Stomach (tissue), 9 donors: ENCODE data around the gene LRRC4C. TPM values are rescaled to one million over a fixed set of nuclear protein-coding genes. Genes with fewer than 3 reads are reported as not detected.

Experiments used
- DNase-seq, 2 donors: peaks; one replicate each; pipeline versions ENCODE4 v3.0.0 to v3.0.0-alpha.2; 2013 to 2019
- H3K27ac ChIP-seq, 5 donors: fragments of 200-600 bp in 4 of 5; sonication (generic) in 4 of 5; one replicate each; pipeline ENCODE4 v1.5.1; 2013 to 2019; ENCODE audit warnings: mild to moderate bottlenecking in 1 of 5, moderate library complexity in 1 of 5
- H3K27me3 ChIP-seq, 3 donors: fragments of 200-600 bp; sonication (generic); one replicate each; pipeline ENCODE4 v1.5.1; 2017 to 2019; ENCODE audit warnings: mixed run types in 1 of 3
- H3K36me3 ChIP-seq, 4 donors: fragments of 200-600 bp; sonication (generic); 1 replicate in 3 of 4; 2 replicates in 1 of 4; pipeline ENCODE4 v1.5.1; 2016 to 2019
- H3K4me1 ChIP-seq, 4 donors: fragments of 200-600 bp; sonication (generic); one replicate each; pipeline ENCODE4 v1.5.1; 2016 to 2019
- H3K4me3 ChIP-seq, 4 donors: fragments of 200-600 bp; sonication (generic) in 3 of 4; one replicate each; pipeline ENCODE4 v1.5.1; 2016 to 2019; ENCODE audit warnings: mild to moderate bottlenecking in 1 of 4
- H3K9me3 ChIP-seq, 4 donors: fragments of 200-600 bp; sonication (generic); one replicate each; pipeline ENCODE4 v1.5.1; 2016 to 2019
- CTCF ChIP-seq, 7 experiments: fragments of 450-650 bp in 4 of 7; fragments of 200-600 bp in 3 of 7; sonication (generic) in 3 of 7; IDR thresholded peaks; one replicate each; pipeline ENCODE4 v1.5.1; 2016 to 2019; ENCODE audit warnings: antibody characterized with exemption in 7 of 7, control low read depth in 2 of 7, mild to moderate bottlenecking in 1 of 7
- EP300 ChIP-seq: sonication (generic); formaldehyde crosslinking; IDR thresholded peaks from one replicate; pipeline ENCODE4 v1.6.1; 2017; ENCODE audit warnings: antibody characterized with exemption
- POLR2A ChIP-seq, 4 donors: fragments of 450-650 bp; IDR thresholded peaks; one replicate each; pipeline ENCODE4 v1.6.1; 2016; ENCODE audit warnings: antibody characterized with exemption in 4 of 4, control low read depth in 2 of 4, mild to moderate bottlenecking in 1 of 4, moderate library complexity in 1 of 4
- POLR2AphosphoS5 ChIP-seq, 3 donors: sonication (generic); formaldehyde crosslinking; IDR thresholded peaks; one replicate each; pipeline ENCODE4 v1.6.1; 2016; ENCODE audit warnings: antibody characterized with exemption in 3 of 3
- WGBS, 5 donors: extraction: QIAGEN DNeasy Blood & Tissue Kit in 3 of 5; methylation state at CpG; one replicate each; pipeline versions ENCODE4 v1.1.5 to v1.1.7; 2013 to 2018; 5-methylcytosine and 5-hydroxymethylcytosine counted together
- intact Hi-C: fragments of 100-400 bp; cut with DNase I; formaldehyde crosslinking; loops from one replicate; pipeline ENCODE4 v1.15.1; 2023; ENCODE audit warnings: low total_unique reads
- polyA plus RNA-seq, 3 donors: library from polyadenylated mRNA; stranded (reverse); fragments of 200-250 nt; gene quantifications; one replicate each; pipeline ENCODE4 v1.2.3, GENCODE V29; 2013
- total RNA-seq, 5 donors: library from RNA; depleted of rRNA; stranded (reverse); fragments of >200 nt; gene quantifications; one replicate each; pipeline versions ENCODE4 v1.1.0 to v1.2.3, GENCODE V29; 2014 to 2016
- donor health status: healthy with polysubstance abuse.
- donor health status: Bipolar disorder and iron deficiency.
- donor health status: healthy.

LRRC4C gene
- total and polyA plus RNA-seq, 8 donors: 0.31 to 3.3 (median 0.45) TPM; not detected in 4

GRCh38 chr11:41283191-41283930 lies 176.1 kb downstream of the LRRC4C start:
- Histone ChIP-seq H3K36me3 (no peaks in the 10 kb centered on the region), H3K27ac (no peak overlapping the region), H3K9me3 (no peaks in the 10 kb centered on the region), H3K4me1 (no peaks in the 10 kb centered on the region), H3K4me3 (no peak overlapping the region), H3K27me3 (no peaks in the 10 kb centered on the region)
- 58 to 72% (median 63%) methylated on average over 6 of the region's 6 CpGs for WGBS, 5 donors
- TF ChIP-seq POLR2AphosphoS5 (IDR thresholded peaks at IDR 0.05) (no peak), POLR2A (IDR thresholded peaks at IDR 0.05) (no peak), CTCF (IDR thresholded peaks at IDR 0.05) (no peak), EP300 (no peak)
- DNase-seq: no peak
- intact Hi-C loops: no loop called here

- H3K27me3 ChIP-seq: no peaks in the 10 kb centered on the region
- WGBS, 5 donors: 82 to 89% (median 87%) methylated on average over 5 of the region's 5 CpGs
- H3K27ac ChIP-seq: no peak overlapping the region
- H3K9me3 ChIP-seq: no peaks in the 10 kb centered on the region
- no peak for TF ChIP-seq POLR2AphosphoS5 (IDR thresholded peaks at IDR 0.05)
- no peak for TF ChIP-seq EP300
- no peak for TF ChIP-seq CTCF (IDR thresholded peaks at IDR 0.05)
- no peak for TF ChIP-seq POLR2A (IDR thresholded peaks at IDR 0.05)
- no peak overlapping the region for H3K4me3 ChIP-seq
- DNase-seq: peak in 1 of 2 donors; percentile 40
- intact Hi-C loops: no loop called here
- no peaks in the 10 kb centered on the region for H3K4me1 ChIP-seq
- no peaks in the 10 kb centered on the region for H3K36me3 ChIP-seq
Observed at GRCh38 chr11:41282395-41282794, 177.1 kb downstream of the LRRC4C start.

GRCh38 chr11:41281131-41281742 lies 178.2 kb downstream of the LRRC4C start:
- WGBS, 5 donors: 60 to 80% (median 76%) methylated on average over 7 of the region's 7 CpGs
- H3K27me3 ChIP-seq: no peaks in the 10 kb centered on the region
- H3K36me3 ChIP-seq: no peaks in the 10 kb centered on the region
- H3K9me3 ChIP-seq: no peaks in the 10 kb centered on the region
- H3K4me1 ChIP-seq: no peaks in the 10 kb centered on the region
- intact Hi-C loops: no loop called here
- TF ChIP-seq EP300 (no peak), POLR2A (IDR thresholded peaks at IDR 0.05) (no peak), CTCF (IDR thresholded peaks at IDR 0.05) (no peak), POLR2AphosphoS5 (IDR thresholded peaks at IDR 0.05) (no peak)
- peak in 1 of 2 donors; percentile 30 for DNase-seq
- no peak overlapping the region for H3K4me3 ChIP-seq
- no peak overlapping the region for H3K27ac ChIP-seq

GRCh38 chr11:41274831-41275230 lies 184.6 kb downstream of the LRRC4C start:
- no peak overlapping the region for H3K27ac ChIP-seq
- no peaks in the 10 kb centered on the region for H3K9me3 ChIP-seq
- H3K4me1 ChIP-seq: no peaks in the 10 kb centered on the region
- 77 to 81% (median 80%) methylated on average over 8 of the region's 8 CpGs for WGBS, 5 donors
- TF ChIP-seq CTCF (IDR thresholded peaks at IDR 0.05): no peak
- TF ChIP-seq EP300: no peak
- no peak for TF ChIP-seq POLR2A (IDR thresholded peaks at IDR 0.05)
- TF ChIP-seq POLR2AphosphoS5 (IDR thresholded peaks at IDR 0.05): no peak
- no peaks in the 10 kb centered on the region for H3K27me3 ChIP-seq
- H3K4me3 ChIP-seq: no peak overlapping the region
- intact Hi-C loops: no loop called here
- DNase-seq: no peak
- H3K36me3 ChIP-seq: no peaks in the 10 kb centered on the region
